HepG2 (cell line): ENCODE data around the gene COLEC12. TPM values are rescaled to one million over a fixed set of nuclear protein-coding genes. Genes with fewer than 3 reads are reported as not detected.
A peak's percentile ranks its signal among the peaks of the same experiment; 100 is the strongest.

Experiments
- KAT8 ChIP-seq: IDR thresholded peaks from 2 replicates; pipeline ENCODE4 v1.6.1; 2016; ENCODE audit warnings: missing genetic modification reagents, missing compliant biosample characterization
- MAF1 ChIP-seq: sonication (generic); formaldehyde crosslinking; IDR thresholded peaks from 2 replicates; pipeline ENCODE4 v1.5.0; 2020; ENCODE audit warnings: missing genetic modification reagents, borderline replicate concordance
- NCOA5 ChIP-seq: sonication (generic); formaldehyde crosslinking; IDR thresholded peaks from 2 replicates; pipeline ENCODE4 v1.4.0; 2020; ENCODE audit warnings: missing genetic modification reagents
- NFIC ChIP-seq: IDR thresholded peaks from 2 replicates; pipeline ENCODE4 v1.6.1; 2012; ENCODE audit warnings: mild to moderate bottlenecking, low read length, inconsistent platforms
- PRDM15 ChIP-seq: sonication (generic); formaldehyde crosslinking; IDR thresholded peaks from 2 replicates; pipeline ENCODE4 v1.4.0; 2020; ENCODE audit warnings: missing genetic modification reagents
- SNAPC2 ChIP-seq: sonication (generic); formaldehyde crosslinking; IDR thresholded peaks from 2 replicates; pipeline ENCODE4 v1.8.1; 2022; ENCODE audit warnings: mild to moderate bottlenecking, missing genetic modification reagents
- SOX6 ChIP-seq, 2 experiments: fragments of 450-650 bp in 1 of 2; sonication (generic) in 1 of 2; formaldehyde crosslinking in 1 of 2; IDR thresholded peaks; 2 replicates each; pipeline versions ENCODE4 v1.4.0 to v1.6.1; 2017 to 2020; ENCODE audit warnings: antibody characterized with exemption in 1 of 2, mild to moderate bottlenecking in 1 of 2, missing genetic modification reagents in 1 of 2
- ZNF275 ChIP-seq: sonication (generic); formaldehyde crosslinking; IDR thresholded peaks from 2 replicates; pipeline ENCODE4 v1.8.0; 2022; ENCODE audit warnings: missing genetic modification reagents, mild to moderate bottlenecking, inconsistent platforms, borderline replicate concordance
- ZNF552 ChIP-seq: sonication (generic); formaldehyde crosslinking; IDR thresholded peaks from 2 replicates; pipeline ENCODE4 v1.9.0; 2022; ENCODE audit warnings: missing genetic modification reagents, mild to moderate bottlenecking, borderline replicate concordance
- polyA plus RNA-seq, 8 experiments: library from polyadenylated mRNA; depleted of rRNA in 3 of 8; stranded (reverse) in 7 of 8; unstranded in 1 of 8; fragments of >200 nt; fragmentation: Illumina TruSeq in 4 of 8; extraction: Trizol in 4 of 8; gene quantifications; 2 replicates each; pipeline versions ENCODE4 v1.2.1 to v1.2.3, GENCODE V29; 2011 to 2016; ENCODE audit warnings: low read depth in 4 of 8, missing spikeins in 1 of 8, mixed read lengths in 1 of 8; ENCODE audit not compliant: insufficient read depth in 1 of 8
- total RNA-seq, 5 experiments: library from RNA; depleted of rRNA; stranded (reverse); fragments of >200 nt; fragmentation: Illumina TruSeq; extraction: Trizol; gene quantifications; 2 replicates each; pipeline ENCODE4 v1.2.3, GENCODE V29; 2016; ENCODE audit warnings: low read depth in 1 of 5
- TF ChIP-seq, protein P1 (sequence below): sonication (generic); formaldehyde crosslinking; conservative IDR thresholded peaks from 2 replicates; pipeline ENCODE4 v1.4.0; 2020; ENCODE audit warnings: mild to moderate bottlenecking, missing genetic modification reagents, moderate library complexity
- TF ChIP-seq, protein P2 (sequence below): sonication (generic); formaldehyde crosslinking; IDR thresholded peaks from 2 replicates; pipeline ENCODE4 v1.5.0; 2020; ENCODE audit warnings: missing genetic modification reagents
- TF ChIP-seq, protein P3 (sequence below), 2 experiments: sonication (generic) in 1 of 2; formaldehyde crosslinking in 1 of 2; IDR thresholded peaks; 2 replicates each; pipeline versions ENCODE4 v1.6.1 to v1.9.0; 2014 to 2022; ENCODE audit warnings: antibody characterized with exemption in 1 of 2, borderline replicate concordance in 1 of 2, inconsistent platforms in 1 of 2, low read depth in 1 of 2, missing genetic modification reagents in 1 of 2

The COLEC12 gene
- total and polyA plus RNA-seq, 2 of the 13 experiments (the other 11 are each of a cell fraction or from before 2014, with no cell fraction given) = 0.02 to 0.11 TPM

GRCh38 chr18:269480-270095 is 230.9 kb downstream of the COLEC12 start (continued):
- TF ChIP-seq ZNF552 (no peak), ZNF275 (CRISPR knock-in tag) (no peak), SOX6 (IDR thresholded peaks at IDR 0.05) (no peak), SOX6 (CRISPR knock-in tag; IDR thresholded peaks at IDR 0.05) (peak; percentile 55), KAT8 (CRISPR knock-in tag) (0 out of 2 replicates have a peak, but pooled peaks have one; percentile 20), MAF1 (CRISPR knock-in tag) (no peak), NCOA5 (no peak), SNAPC2 (CRISPR knock-in tag) (no peak), NFIC (peak; percentile 36; the same call in 1 of the 2 replicates), PRDM15 (CRISPR knock-in tag) (no peak)
- TF ChIP-seq, protein P1, sequence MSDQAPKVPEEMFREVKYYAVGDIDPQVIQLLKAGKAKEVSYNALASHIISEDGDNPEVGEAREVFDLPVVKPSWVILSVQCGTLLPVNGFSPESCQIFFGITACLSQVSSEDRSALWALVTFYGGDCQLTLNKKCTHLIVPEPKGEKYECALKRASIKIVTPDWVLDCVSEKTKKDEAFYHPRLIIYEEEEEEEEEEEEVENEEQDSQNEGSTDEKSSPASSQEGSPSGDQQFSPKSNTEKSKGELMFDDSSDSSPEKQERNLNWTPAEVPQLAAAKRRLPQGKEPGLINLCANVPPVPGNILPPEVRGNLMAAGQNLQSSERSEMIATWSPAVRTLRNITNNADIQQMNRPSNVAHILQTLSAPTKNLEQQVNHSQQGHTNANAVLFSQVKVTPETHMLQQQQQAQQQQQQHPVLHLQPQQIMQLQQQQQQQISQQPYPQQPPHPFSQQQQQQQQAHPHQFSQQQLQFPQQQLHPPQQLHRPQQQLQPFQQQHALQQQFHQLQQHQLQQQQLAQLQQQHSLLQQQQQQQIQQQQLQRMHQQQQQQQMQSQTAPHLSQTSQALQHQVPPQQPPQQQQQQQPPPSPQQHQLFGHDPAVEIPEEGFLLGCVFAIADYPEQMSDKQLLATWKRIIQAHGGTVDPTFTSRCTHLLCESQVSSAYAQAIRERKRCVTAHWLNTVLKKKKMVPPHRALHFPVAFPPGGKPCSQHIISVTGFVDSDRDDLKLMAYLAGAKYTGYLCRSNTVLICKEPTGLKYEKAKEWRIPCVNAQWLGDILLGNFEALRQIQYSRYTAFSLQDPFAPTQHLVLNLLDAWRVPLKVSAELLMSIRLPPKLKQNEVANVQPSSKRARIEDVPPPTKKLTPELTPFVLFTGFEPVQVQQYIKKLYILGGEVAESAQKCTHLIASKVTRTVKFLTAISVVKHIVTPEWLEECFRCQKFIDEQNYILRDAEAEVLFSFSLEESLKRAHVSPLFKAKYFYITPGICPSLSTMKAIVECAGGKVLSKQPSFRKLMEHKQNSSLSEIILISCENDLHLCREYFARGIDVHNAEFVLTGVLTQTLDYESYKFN (CRISPR knock-in tag) = peak; percentile 87
- TF ChIP-seq, protein P2, sequence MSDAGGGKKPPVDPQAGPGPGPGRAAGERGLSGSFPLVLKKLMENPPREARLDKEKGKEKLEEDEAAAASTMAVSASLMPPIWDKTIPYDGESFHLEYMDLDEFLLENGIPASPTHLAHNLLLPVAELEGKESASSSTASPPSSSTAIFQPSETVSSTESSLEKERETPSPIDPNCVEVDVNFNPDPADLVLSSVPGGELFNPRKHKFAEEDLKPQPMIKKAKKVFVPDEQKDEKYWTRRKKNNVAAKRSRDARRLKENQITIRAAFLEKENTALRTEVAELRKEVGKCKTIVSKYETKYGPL (CRISPR knock-in tag) = peak; percentile 51; the same call in 1 of the 2 replicates
- TF ChIP-seq, protein P3, sequence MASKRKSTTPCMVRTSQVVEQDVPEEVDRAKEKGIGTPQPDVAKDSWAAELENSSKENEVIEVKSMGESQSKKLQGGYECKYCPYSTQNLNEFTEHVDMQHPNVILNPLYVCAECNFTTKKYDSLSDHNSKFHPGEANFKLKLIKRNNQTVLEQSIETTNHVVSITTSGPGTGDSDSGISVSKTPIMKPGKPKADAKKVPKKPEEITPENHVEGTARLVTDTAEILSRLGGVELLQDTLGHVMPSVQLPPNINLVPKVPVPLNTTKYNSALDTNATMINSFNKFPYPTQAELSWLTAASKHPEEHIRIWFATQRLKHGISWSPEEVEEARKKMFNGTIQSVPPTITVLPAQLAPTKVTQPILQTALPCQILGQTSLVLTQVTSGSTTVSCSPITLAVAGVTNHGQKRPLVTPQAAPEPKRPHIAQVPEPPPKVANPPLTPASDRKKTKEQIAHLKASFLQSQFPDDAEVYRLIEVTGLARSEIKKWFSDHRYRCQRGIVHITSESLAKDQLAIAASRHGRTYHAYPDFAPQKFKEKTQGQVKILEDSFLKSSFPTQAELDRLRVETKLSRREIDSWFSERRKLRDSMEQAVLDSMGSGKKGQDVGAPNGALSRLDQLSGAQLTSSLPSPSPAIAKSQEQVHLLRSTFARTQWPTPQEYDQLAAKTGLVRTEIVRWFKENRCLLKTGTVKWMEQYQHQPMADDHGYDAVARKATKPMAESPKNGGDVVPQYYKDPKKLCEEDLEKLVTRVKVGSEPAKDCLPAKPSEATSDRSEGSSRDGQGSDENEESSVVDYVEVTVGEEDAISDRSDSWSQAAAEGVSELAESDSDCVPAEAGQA (IDR thresholded peaks at IDR 0.05; ENCODE audit: low read depth) = no peak
- TF ChIP-seq, protein P3 (CRISPR knock-in tag; IDR thresholded peaks at IDR 0.05; ENCODE audit: borderline replicate concordance) = no peak
